H9 (cell line): ENCODE results near the gene PRKAG2. TPM values are rescaled to one million over a fixed set of nuclear protein-coding genes. Genes with fewer than 3 reads are reported as not detected.

Experiments used
- DNase-seq: peaks from one replicate; pipeline ENCODE4 v3.0.0-alpha.2; 2017
- H2AFZ ChIP-seq: one replicate; pipeline ENCODE4 v1.6.1; 2013; ENCODE audit warnings: mild to moderate bottlenecking, low read length, control low read depth, moderate library complexity
- H2AK5ac ChIP-seq: 2 replicates; pipeline ENCODE4 v1.6.1; 2013; ENCODE audit warnings: low read length, control low read depth, mixed read lengths; ENCODE audit not compliant: insufficient read length
- H2BK120ac ChIP-seq: one replicate; pipeline ENCODE4 v1.6.1; 2013; ENCODE audit warnings: low read depth, mild to moderate bottlenecking, low read length, control low read depth, inconsistent platforms; ENCODE audit not compliant: poor library complexity, severe bottlenecking
- H2BK12ac ChIP-seq: 2 replicates; pipeline ENCODE4 v1.6.1; 2013; ENCODE audit warnings: low read length, control low read depth, mixed read lengths, low read depth; ENCODE audit not compliant: insufficient read length
- H2BK15ac ChIP-seq: 2 replicates; pipeline ENCODE4 v1.6.1; 2013; ENCODE audit warnings: low read depth, low read length, control low read depth
- H2BK20ac ChIP-seq: one replicate; pipeline ENCODE4 v1.6.1; 2013; ENCODE audit warnings: low read depth, mild to moderate bottlenecking, low read length, control low read depth, inconsistent platforms; ENCODE audit not compliant: poor library complexity, severe bottlenecking
- H2BK5ac ChIP-seq: 2 replicates; pipeline ENCODE4 v1.6.1; 2013; ENCODE audit warnings: low read length, control low read depth, mixed read lengths; ENCODE audit not compliant: insufficient read length
- H3K14ac ChIP-seq: 2 replicates; pipeline ENCODE4 v1.6.1; 2013; ENCODE audit warnings: low read length, control low read depth; ENCODE audit not compliant: insufficient read depth
- H3K18ac ChIP-seq: 2 replicates; pipeline ENCODE4 v1.6.1; 2013; ENCODE audit warnings: low read depth, mild to moderate bottlenecking, mixed read lengths, low read length, control low read depth; ENCODE audit not compliant: insufficient read length
- H3K23ac ChIP-seq: 2 replicates; pipeline ENCODE4 v1.6.1; 2013; ENCODE audit warnings: low read length, control low read depth, mixed read lengths, low read depth; ENCODE audit not compliant: insufficient read length
- H3K23me2 ChIP-seq: 2 replicates; pipeline ENCODE4 v1.6.1; 2013; ENCODE audit warnings: low read depth, mild to moderate bottlenecking, mixed read lengths, low read length, control low read depth; ENCODE audit not compliant: insufficient read length, poor library complexity, severe bottlenecking
- H3K27ac ChIP-seq: 2 replicates; pipeline ENCODE4 v1.5.1; 2013; ENCODE audit warnings: low read length, control low read depth, mixed read lengths, low read depth; ENCODE audit not compliant: insufficient read length
- H3K27me3 ChIP-seq: 2 replicates; pipeline ENCODE4 v1.6.1; 2013; ENCODE audit warnings: low read length, control low read depth, inconsistent platforms; ENCODE audit not compliant: insufficient read depth
- H3K4ac ChIP-seq: 2 replicates; pipeline ENCODE4 v1.6.1; 2013; ENCODE audit warnings: low read depth, mild to moderate bottlenecking, control low read depth, inconsistent platforms, low read length, moderate library complexity
- H3K4me1 ChIP-seq: 2 replicates; pipeline ENCODE4 v1.6.1; 2013; ENCODE audit warnings: low read length, control low read depth, inconsistent platforms; ENCODE audit not compliant: insufficient read depth
- H3K4me2 ChIP-seq: 2 replicates; pipeline ENCODE4 v1.6.1; 2013; ENCODE audit warnings: low read length, control low read depth, mixed read lengths; ENCODE audit not compliant: insufficient read length, insufficient read depth
- H3K56ac ChIP-seq: 2 replicates; pipeline ENCODE4 v1.6.1; 2013; ENCODE audit warnings: low read depth, mild to moderate bottlenecking, mixed read lengths, low read length, control low read depth; ENCODE audit not compliant: insufficient read length
- H3K79me1 ChIP-seq: 2 replicates; pipeline ENCODE4 v1.6.1; 2013; ENCODE audit warnings: low read depth, mild to moderate bottlenecking, moderate library complexity, low read length, control low read depth, inconsistent platforms; ENCODE audit not compliant: insufficient read depth, poor library complexity, severe bottlenecking
- H3K79me2 ChIP-seq: 2 replicates; pipeline ENCODE4 v1.6.1; 2013; ENCODE audit warnings: low read length, control low read depth, inconsistent platforms; ENCODE audit not compliant: insufficient read depth
- H3K9ac ChIP-seq: 2 replicates; pipeline ENCODE4 v1.6.1; 2013; ENCODE audit warnings: low read length, control low read depth, mixed read lengths; ENCODE audit not compliant: insufficient read length; ENCODE audit errors: extremely low read depth
- H3K9me3 ChIP-seq: one replicate; pipeline ENCODE4 v1.6.1; 2013; ENCODE audit warnings: low read depth, low read length, inconsistent platforms; ENCODE audit not compliant: control insufficient read depth
- H3T11ph ChIP-seq: one replicate; pipeline ENCODE4 v1.6.1; 2013; ENCODE audit warnings: mild to moderate bottlenecking, low read length, control low read depth, inconsistent platforms
- H4K20me1 ChIP-seq: one replicate; pipeline ENCODE4 v1.6.1; 2013; ENCODE audit not compliant: control insufficient read depth, insufficient read length, insufficient read depth
- H4K5ac ChIP-seq: 2 replicates; pipeline ENCODE4 v1.6.1; 2013; ENCODE audit warnings: low read depth, mild to moderate bottlenecking, mixed read lengths, low read length, control low read depth; ENCODE audit not compliant: insufficient read length
- H4K8ac ChIP-seq: replicated peaks from 2 replicates; pipeline ENCODE4 v1.6.1; 2013; ENCODE audit warnings: low read length, control low read depth, mixed read lengths, low read depth; ENCODE audit not compliant: insufficient read length
- H4K91ac ChIP-seq: 2 replicates; pipeline ENCODE4 v1.6.1; 2013; ENCODE audit warnings: low read depth, mild to moderate bottlenecking, moderate library complexity, mixed read lengths, low read length, control low read depth; ENCODE audit not compliant: insufficient read length
- H3K27ac Mint-ChIP-seq, 3 experiments: 2 replicates in 2 of 3; 3 replicates in 1 of 3; pipeline ENCODE4 v1.8.0; 2020 to 2021; ENCODE audit warnings: mixed read lengths in 3 of 3, mild to moderate bottlenecking in 1 of 3, moderate library complexity in 1 of 3
- H3K27me3 Mint-ChIP-seq: 2 replicates; pipeline ENCODE4 v1.8.0; 2021; ENCODE audit warnings: low read depth, mild to moderate bottlenecking, moderate library complexity, mixed read lengths
- H3K36me3 Mint-ChIP-seq, 3 experiments: 2 replicates in 2 of 3; 3 replicates in 1 of 3; pipeline ENCODE4 v1.8.0; 2020 to 2021; ENCODE audit warnings: low read depth in 3 of 3, mixed read lengths in 3 of 3; ENCODE audit not compliant: insufficient read depth in 1 of 3
- H3K4me1 Mint-ChIP-seq, 2 experiments: 2 replicates each; pipeline ENCODE4 v1.8.0; 2020; ENCODE audit warnings: mixed read lengths in 2 of 2
- H3K4me3 Mint-ChIP-seq, 2 experiments: 2 replicates in 1 of 2; 3 replicates in 1 of 2; pipeline ENCODE4 v1.8.0; 2020 to 2021; ENCODE audit warnings: mild to moderate bottlenecking in 2 of 2, mixed read lengths in 2 of 2, moderate library complexity in 1 of 2
- H3K9me3 Mint-ChIP-seq, 2 experiments: 2 replicates in 1 of 2; 3 replicates in 1 of 2; pipeline ENCODE4 v1.8.0; 2020; ENCODE audit warnings: mild to moderate bottlenecking in 2 of 2, mixed read lengths in 2 of 2, moderate library complexity in 1 of 2
- WGBS: extraction: QIAGEN DNeasy Blood & Tissue Kit; methylation state at CpG from one replicate; pipeline ENCODE4 v1.1.7; 2013; ENCODE audit warnings: missing lambda C conversion rate, low lambda C conversion rate, mixed read lengths; ENCODE audit not compliant: insufficient read length; ENCODE audit errors: extremely low coverage; 5-methylcytosine and 5-hydroxymethylcytosine counted together
- total RNA-seq: library from RNA; stranded (reverse); gene quantifications from 2 replicates; pipeline ENCODE4 v1.2.1, GENCODE V29; 2021
- TF ChIP-seq, protein P1 (sequence below): fragments of 200-600 bp; sonication (generic); conservative IDR thresholded peaks from 3 replicates; pipeline ENCODE4 v1.8.0; 2021; ENCODE audit warnings: antibody characterized with exemption, mild to moderate bottlenecking

The PRKAG2 gene
- total RNA-seq, 1 experiment from 2014 or later: 11.8 TPM

DNA sequence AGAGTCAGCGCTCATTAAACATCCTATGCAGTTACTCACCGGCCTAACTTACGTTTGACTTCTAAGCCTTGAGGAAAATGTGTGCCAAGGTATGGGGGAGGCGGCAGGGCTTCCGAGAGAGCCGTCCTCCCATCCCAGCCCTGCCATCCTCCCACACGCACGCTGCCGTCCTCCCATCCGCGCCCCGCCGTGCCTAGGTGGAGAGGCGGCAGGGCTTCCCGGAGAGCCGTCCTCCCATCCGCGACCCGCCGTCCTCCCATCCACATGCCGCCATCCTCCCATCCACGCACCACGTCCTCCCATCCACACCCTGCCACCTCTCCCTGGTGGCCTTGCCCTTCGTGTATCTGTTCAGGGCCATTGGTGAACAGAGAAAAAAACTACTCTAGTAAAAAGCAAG, 162.7 kb downstream of the PRKAG2 start:
- H3K27ac Mint-ChIP-seq: no peak overlapping the region
- no peaks in the 10 kb centered on the region for H3K79me2 ChIP-seq
- no CpG with 5 or more reads among the region's 24 CpGs for WGBS
- H3K14ac ChIP-seq: no peak overlapping the region
- H3K56ac ChIP-seq: no peak overlapping the region
- H4K8ac ChIP-seq: no peak overlapping the region
- H3K23ac ChIP-seq: no peak overlapping the region
- H4K20me1 ChIP-seq: no peaks in the 10 kb centered on the region
- H3K27me3 ChIP-seq: no peaks in the 10 kb centered on the region
- H3K9me3 Mint-ChIP-seq: peaks cover 0 to 8% of the 10 kb centered on the region in 2 experiments; a peak in 1 of 5 replicates
- H3K23me2 ChIP-seq: no peaks in the 10 kb centered on the region
- H3K18ac ChIP-seq: no peak overlapping the region
- no peaks in the 10 kb centered on the region for H3K36me3 Mint-ChIP-seq
- H2AFZ ChIP-seq: no peak overlapping the region
- TF ChIP-seq, protein P1, sequence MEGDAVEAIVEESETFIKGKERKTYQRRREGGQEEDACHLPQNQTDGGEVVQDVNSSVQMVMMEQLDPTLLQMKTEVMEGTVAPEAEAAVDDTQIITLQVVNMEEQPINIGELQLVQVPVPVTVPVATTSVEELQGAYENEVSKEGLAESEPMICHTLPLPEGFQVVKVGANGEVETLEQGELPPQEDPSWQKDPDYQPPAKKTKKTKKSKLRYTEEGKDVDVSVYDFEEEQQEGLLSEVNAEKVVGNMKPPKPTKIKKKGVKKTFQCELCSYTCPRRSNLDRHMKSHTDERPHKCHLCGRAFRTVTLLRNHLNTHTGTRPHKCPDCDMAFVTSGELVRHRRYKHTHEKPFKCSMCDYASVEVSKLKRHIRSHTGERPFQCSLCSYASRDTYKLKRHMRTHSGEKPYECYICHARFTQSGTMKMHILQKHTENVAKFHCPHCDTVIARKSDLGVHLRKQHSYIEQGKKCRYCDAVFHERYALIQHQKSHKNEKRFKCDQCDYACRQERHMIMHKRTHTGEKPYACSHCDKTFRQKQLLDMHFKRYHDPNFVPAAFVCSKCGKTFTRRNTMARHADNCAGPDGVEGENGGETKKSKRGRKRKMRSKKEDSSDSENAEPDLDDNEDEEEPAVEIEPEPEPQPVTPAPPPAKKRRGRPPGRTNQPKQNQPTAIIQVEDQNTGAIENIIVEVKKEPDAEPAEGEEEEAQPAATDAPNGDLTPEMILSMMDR: no peak
- no peak overlapping the region for H2BK15ac ChIP-seq
- H3K4me2 ChIP-seq: no peak overlapping the region
- no peak overlapping the region for H2BK20ac ChIP-seq
- no peak overlapping the region for H3T11ph ChIP-seq
- H4K91ac ChIP-seq: no peak overlapping the region
- no peak overlapping the region for H3K9ac ChIP-seq
- H3K4me1 ChIP-seq: no peaks in the 10 kb centered on the region
- H2BK5ac ChIP-seq: no peak overlapping the region
- no peak overlapping the region for H4K5ac ChIP-seq
- no peak overlapping the region for H3K4ac ChIP-seq
- no peak overlapping the region for H2AK5ac ChIP-seq
- no peak for DNase-seq
- no peak overlapping the region for H3K27ac ChIP-seq
- no peaks in the 10 kb centered on the region for H3K4me1 Mint-ChIP-seq
- no peaks in the 10 kb centered on the region for H3K79me1 ChIP-seq
- H2BK120ac ChIP-seq: no peak overlapping the region
- H3K4me3 Mint-ChIP-seq: no peak overlapping the region; a peak in 1 of 5 replicates
- peaks cover 40% of the 10 kb centered on the region for H3K27me3 Mint-ChIP-seq
- no peaks in the 10 kb centered on the region for H3K9me3 ChIP-seq
- H2BK12ac ChIP-seq: no peak overlapping the region
